HepG2 (cell line): ENCODE results near the gene ZNF3. TPM values are rescaled to one million over a fixed set of nuclear protein-coding genes. Genes with fewer than 3 reads are reported as not detected.

Source experiments
- DR1 ChIP-seq: sonication (generic); formaldehyde crosslinking; IDR thresholded peaks from 2 replicates; pipeline ENCODE4 v1.8.0; 2021; ENCODE audit warnings: mild to moderate bottlenecking, missing genetic modification reagents, inconsistent platforms
- ERF ChIP-seq: IDR thresholded peaks from 2 replicates; pipeline ENCODE4 v1.6.1; 2018; ENCODE audit warnings: missing biosample characterization, missing genetic modification reagents
- FOSL2 ChIP-seq: sonication (generic); formaldehyde crosslinking; IDR thresholded peaks from 2 replicates; pipeline ENCODE4 v1.4.0; 2020; ENCODE audit warnings: missing genetic modification reagents
- HOXA7 ChIP-seq: sonication (generic); formaldehyde crosslinking; IDR thresholded peaks from 2 replicates; pipeline ENCODE4 v1.8.1; 2022; ENCODE audit warnings: mild to moderate bottlenecking, missing genetic modification reagents, moderate library complexity
- HOXD1 ChIP-seq: sonication (generic); formaldehyde crosslinking; IDR thresholded peaks from 2 replicates; pipeline ENCODE4 v1.5.0; 2020; ENCODE audit warnings: missing genetic modification reagents
- IKZF5 ChIP-seq: IDR thresholded peaks from 2 replicates; pipeline ENCODE4 v1.6.1; 2018; ENCODE audit warnings: missing genetic modification reagents, mild to moderate bottlenecking, missing compliant biosample characterization
- KDM2A ChIP-seq: sonication (generic); formaldehyde crosslinking; IDR thresholded peaks from 2 replicates; pipeline ENCODE4 v1.4.0; 2020; ENCODE audit warnings: low read depth, missing genetic modification reagents, borderline replicate concordance
- MXD3 ChIP-seq: IDR thresholded peaks from 2 replicates; pipeline ENCODE4 v1.6.1; 2016; ENCODE audit warnings: mild to moderate bottlenecking, missing biosample characterization, missing genetic modification reagents
- MYC ChIP-seq: sonication (generic); formaldehyde crosslinking; IDR thresholded peaks from 2 replicates; pipeline ENCODE4 v1.9.0; 2021; ENCODE audit warnings: missing genetic modification reagents, borderline replicate concordance
- PAX8 ChIP-seq: sonication (generic); formaldehyde crosslinking; IDR thresholded peaks from 2 replicates; pipeline ENCODE4 v1.8.0; 2022; ENCODE audit warnings: mild to moderate bottlenecking, missing genetic modification reagents, borderline replicate concordance
- RBM39 ChIP-seq: fragments of 200-400 bp; formaldehyde crosslinking; IDR thresholded peaks from one replicate; pipeline ENCODE4 v1.6.1; 2018; ENCODE audit warnings: antibody characterized with exemption, mild to moderate bottlenecking, low read depth, low read length; ENCODE audit not compliant: poor library complexity, severe bottlenecking
- SMARCE1 ChIP-seq: fragments of 450-650 bp; IDR thresholded peaks from 2 replicates; pipeline ENCODE4 v1.6.1; 2017; ENCODE audit warnings: borderline replicate concordance
- SRF ChIP-seq: IDR thresholded peaks from 2 replicates; pipeline ENCODE4 v1.6.1; 2011; ENCODE audit warnings: mild to moderate bottlenecking, low read depth, low read length, moderate library complexity
- U2AF1 ChIP-seq: fragments of 200-400 bp; formaldehyde crosslinking; optimal IDR thresholded peaks from 2 replicates; pipeline ENCODE3; 2017; ENCODE audit warnings: mild to moderate bottlenecking, low read depth, low read length
- ZNF256 ChIP-seq: sonication (generic); formaldehyde crosslinking; conservative IDR thresholded peaks from 2 replicates; pipeline ENCODE4 v1.4.0; 2020; ENCODE audit warnings: missing genetic modification reagents
- ZNF546 ChIP-seq: sonication (generic); formaldehyde crosslinking; conservative IDR thresholded peaks from 2 replicates; pipeline ENCODE4 v1.8.1; 2023; ENCODE audit warnings: mild to moderate bottlenecking, missing genetic modification reagents
- ZNF562 ChIP-seq: sonication (generic); formaldehyde crosslinking; IDR thresholded peaks from 2 replicates; pipeline ENCODE4 v1.8.0; 2022; ENCODE audit warnings: missing genetic modification reagents, borderline replicate concordance
- ZNF710 ChIP-seq: sonication (generic); formaldehyde crosslinking; IDR thresholded peaks from 2 replicates; pipeline ENCODE4 v1.5.0; 2020; ENCODE audit warnings: mild to moderate bottlenecking, missing genetic modification reagents, borderline replicate concordance
- ZSCAN29 ChIP-seq: sonication (generic); formaldehyde crosslinking; conservative IDR thresholded peaks from 2 replicates; pipeline ENCODE4 v1.4.0; 2020; ENCODE audit warnings: mild to moderate bottlenecking, missing genetic modification reagents
- polyA plus RNA-seq, 8 experiments: library from polyadenylated mRNA; depleted of rRNA in 3 of 8; stranded (reverse) in 7 of 8; unstranded in 1 of 8; fragments of >200 nt; fragmentation: Illumina TruSeq in 4 of 8; extraction: Trizol in 4 of 8; gene quantifications; 2 replicates each; pipeline versions ENCODE4 v1.2.1 to v1.2.3, GENCODE V29; 2011 to 2016; ENCODE audit warnings: low read depth in 4 of 8, missing spikeins in 1 of 8, mixed read lengths in 1 of 8; ENCODE audit not compliant: insufficient read depth in 1 of 8
- total RNA-seq, 5 experiments: library from RNA; depleted of rRNA; stranded (reverse); fragments of >200 nt; fragmentation: Illumina TruSeq; extraction: Trizol; gene quantifications; 2 replicates each; pipeline ENCODE4 v1.2.3, GENCODE V29; 2016; ENCODE audit warnings: low read depth in 1 of 5
- TF ChIP-seq, protein P1 (sequence below): sonication (generic); formaldehyde crosslinking; conservative IDR thresholded peaks from 2 replicates; pipeline ENCODE4 v1.4.0; 2020; ENCODE audit warnings: missing genetic modification reagents
- TF ChIP-seq, protein P2 (sequence below): sonication (generic); formaldehyde crosslinking; IDR thresholded peaks from 2 replicates; pipeline ENCODE4 v1.9.0; 2022; ENCODE audit warnings: low read depth, missing genetic modification reagents
- TF ChIP-seq, protein P3 (sequence below): sonication (generic); formaldehyde crosslinking; IDR thresholded peaks from 2 replicates; pipeline ENCODE4 v1.5.0; 2020; ENCODE audit warnings: missing genetic modification reagents

ZNF3 gene
- total and polyA plus RNA-seq, 2 of the 13 experiments (the other 11 are each of a cell fraction or from before 2014, with no cell fraction given): 33.7 to 56.9 TPM

GRCh38 chr7:100130608-100131453 is 49.3 kb upstream of the ZNF3 start (continued):
- TF ChIP-seq, protein P1, sequence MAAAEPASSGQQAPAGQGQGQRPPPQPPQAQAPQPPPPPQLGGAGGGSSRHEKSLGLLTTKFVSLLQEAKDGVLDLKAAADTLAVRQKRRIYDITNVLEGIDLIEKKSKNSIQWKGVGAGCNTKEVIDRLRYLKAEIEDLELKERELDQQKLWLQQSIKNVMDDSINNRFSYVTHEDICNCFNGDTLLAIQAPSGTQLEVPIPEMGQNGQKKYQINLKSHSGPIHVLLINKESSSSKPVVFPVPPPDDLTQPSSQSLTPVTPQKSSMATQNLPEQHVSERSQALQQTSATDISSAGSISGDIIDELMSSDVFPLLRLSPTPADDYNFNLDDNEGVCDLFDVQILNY (CRISPR knock-in tag): no peak
- TF ChIP-seq, protein P2, sequence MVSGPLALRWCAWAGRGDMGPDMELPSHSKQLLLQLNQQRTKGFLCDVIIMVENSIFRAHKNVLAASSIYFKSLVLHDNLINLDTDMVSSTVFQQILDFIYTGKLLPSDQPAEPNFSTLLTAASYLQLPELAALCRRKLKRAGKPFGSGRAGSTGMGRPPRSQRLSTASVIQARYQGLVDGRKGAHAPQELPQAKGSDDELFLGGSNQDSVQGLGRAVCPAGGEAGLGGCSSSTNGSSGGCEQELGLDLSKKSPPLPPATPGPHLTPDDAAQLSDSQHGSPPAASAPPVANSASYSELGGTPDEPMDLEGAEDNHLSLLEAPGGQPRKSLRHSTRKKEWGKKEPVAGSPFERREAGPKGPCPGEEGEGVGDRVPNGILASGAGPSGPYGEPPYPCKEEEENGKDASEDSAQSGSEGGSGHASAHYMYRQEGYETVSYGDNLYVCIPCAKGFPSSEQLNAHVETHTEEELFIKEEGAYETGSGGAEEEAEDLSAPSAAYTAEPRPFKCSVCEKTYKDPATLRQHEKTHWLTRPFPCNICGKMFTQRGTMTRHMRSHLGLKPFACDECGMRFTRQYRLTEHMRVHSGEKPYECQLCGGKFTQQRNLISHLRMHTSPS (CRISPR knock-in tag): no peak
- no peak for TF ChIP-seq SRF
- TF ChIP-seq MXD3 (CRISPR knock-in tag): no peak
- TF ChIP-seq ZSCAN29 (CRISPR knock-in tag): no peak
- 0 out of 2 replicates have a peak, but pooled peaks have one; percentile 4 for TF ChIP-seq FOSL2 (CRISPR knock-in tag)
- no peak for TF ChIP-seq DR1 (CRISPR knock-in tag)
- no peak for TF ChIP-seq ZNF546 (CRISPR knock-in tag)
- no peak for TF ChIP-seq PAX8 (CRISPR knock-in tag)
- peak; percentile 39; the same call in 1 of the 2 replicates for TF ChIP-seq ERF (CRISPR knock-in tag)
- peak; percentile 40; the same call in 1 of the 2 replicates for TF ChIP-seq IKZF5
- no peak for TF ChIP-seq ZNF256 (CRISPR knock-in tag)
- TF ChIP-seq ZNF562: no peak
- TF ChIP-seq MYC: peak; percentile 37; the same call in 1 of the 2 replicates
- TF ChIP-seq HOXA7 (CRISPR knock-in tag): no peak
- TF ChIP-seq KDM2A (CRISPR knock-in tag): peak; percentile 64; the same call in 1 of the 2 replicates
- TF ChIP-seq HOXD1 (CRISPR knock-in tag): no peak
- TF ChIP-seq ZNF710 (CRISPR knock-in tag): no peak
- peak; percentile 79 for TF ChIP-seq U2AF1
- peak; percentile 99 for TF ChIP-seq RBM39
- TF ChIP-seq SMARCE1: no peak
- TF ChIP-seq, protein P3, sequence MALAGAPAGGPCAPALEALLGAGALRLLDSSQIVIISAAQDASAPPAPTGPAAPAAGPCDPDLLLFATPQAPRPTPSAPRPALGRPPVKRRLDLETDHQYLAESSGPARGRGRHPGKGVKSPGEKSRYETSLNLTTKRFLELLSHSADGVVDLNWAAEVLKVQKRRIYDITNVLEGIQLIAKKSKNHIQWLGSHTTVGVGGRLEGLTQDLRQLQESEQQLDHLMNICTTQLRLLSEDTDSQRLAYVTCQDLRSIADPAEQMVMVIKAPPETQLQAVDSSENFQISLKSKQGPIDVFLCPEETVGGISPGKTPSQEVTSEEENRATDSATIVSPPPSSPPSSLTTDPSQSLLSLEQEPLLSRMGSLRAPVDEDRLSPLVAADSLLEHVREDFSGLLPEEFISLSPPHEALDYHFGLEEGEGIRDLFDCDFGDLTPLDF (CRISPR knock-in tag): no peak
